HG03558 (cell line): ENCODE data around the gene CHST2.

Experiments
- ATAC-seq: cut with Tn5 transposase; IDR thresholded peaks from one replicate; pipeline ENCODE4 v1.9.1; 2021; ENCODE audit warnings: moderate number of reproducible peaks; ENCODE audit not compliant: unreplicated experiment; ENCODE audit errors: extremely low read depth

CHST2 gene

GRCh38 chr3:143128227-143128955, 8.8 kb downstream of the CHST2 start:
- ATAC-seq, result no peak

- ATAC-seq, result no peak
Observed at GRCh38 chr3:143132246-143132980, 12.8 kb downstream of the CHST2 start.

DNA sequence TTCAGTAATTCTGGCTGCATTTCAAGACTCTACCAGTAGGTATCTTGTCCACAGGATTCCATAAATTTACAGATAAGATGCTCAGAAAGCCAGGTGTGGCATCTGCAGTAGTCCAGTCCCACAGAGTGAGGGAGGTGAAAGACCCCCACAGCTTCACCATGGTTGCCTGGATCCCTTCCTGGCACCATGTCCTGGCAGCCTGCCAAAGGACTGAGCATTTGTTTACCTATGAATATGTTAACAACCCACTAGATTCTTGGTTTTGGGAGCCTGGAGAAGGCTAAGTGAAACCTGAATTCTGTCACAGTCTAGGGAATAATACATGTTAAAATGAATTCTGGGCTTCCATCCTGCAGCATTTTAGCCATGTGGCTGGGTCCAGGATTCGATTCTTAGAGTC, 14.9 kb downstream of the CHST2 start:
- no peak for ATAC-seq

- ATAC-seq, result no peak
Observed at GRCh38 chr3:143135150-143135549, 15.6 kb downstream of the CHST2 start.

DNA sequence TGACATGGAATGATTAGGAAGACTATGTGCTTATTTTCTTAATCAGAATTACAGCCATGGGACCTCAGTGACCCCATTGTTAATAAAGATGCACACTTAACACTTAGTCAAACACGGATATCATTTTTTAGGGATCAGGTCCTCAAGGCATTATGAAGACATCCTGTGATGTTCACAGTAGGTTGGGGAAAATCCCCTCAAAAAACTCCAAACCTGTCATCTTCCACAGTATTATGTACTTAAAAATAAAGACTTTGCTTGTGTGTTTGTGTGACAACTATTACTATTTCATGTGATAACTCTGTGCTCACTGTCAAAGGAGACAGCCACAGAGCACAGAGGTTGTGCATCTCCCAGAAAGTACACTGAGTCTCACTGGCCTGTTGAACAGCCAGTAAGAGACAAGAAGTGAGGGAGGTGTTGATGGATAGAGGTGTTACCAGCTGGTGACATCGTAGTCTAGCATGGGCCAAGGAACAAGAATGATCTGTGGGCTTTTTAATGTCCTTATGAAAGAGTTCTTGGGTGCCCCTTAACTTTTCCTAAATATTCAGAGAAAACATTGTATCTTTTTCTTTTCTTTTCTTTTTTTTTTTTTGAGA, 18.0 kb downstream of the CHST2 start:
- ATAC-seq, result no peak

DNA sequence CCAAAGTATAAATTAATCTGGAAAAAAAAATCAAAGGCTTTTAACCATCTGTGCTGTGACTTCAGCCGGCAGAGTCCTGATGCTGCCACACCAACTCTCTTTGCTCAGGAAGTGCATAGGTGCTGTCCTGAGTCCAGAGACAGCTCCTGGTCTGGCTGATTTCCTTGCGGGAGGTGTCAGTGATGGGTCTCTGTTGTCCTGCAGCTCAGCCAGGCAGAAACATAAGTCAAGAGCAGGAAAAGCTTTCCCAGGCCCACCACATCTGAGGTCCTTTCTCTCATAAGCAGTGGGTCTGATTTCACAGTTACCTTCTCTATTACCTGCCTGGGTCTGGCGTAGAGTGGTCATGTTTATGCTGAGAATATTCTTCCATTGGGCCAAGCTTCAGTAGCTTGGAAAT, 19.4 kb downstream of the CHST2 start:
- ATAC-seq, result no peak

- no peak for ATAC-seq
Observed at GRCh38 chr3:143139762-143140161, 20.2 kb downstream of the CHST2 start.

GRCh38 chr3:143140550-143140949, 21.0 kb downstream of the CHST2 start:
- no peak for ATAC-seq

DNA sequence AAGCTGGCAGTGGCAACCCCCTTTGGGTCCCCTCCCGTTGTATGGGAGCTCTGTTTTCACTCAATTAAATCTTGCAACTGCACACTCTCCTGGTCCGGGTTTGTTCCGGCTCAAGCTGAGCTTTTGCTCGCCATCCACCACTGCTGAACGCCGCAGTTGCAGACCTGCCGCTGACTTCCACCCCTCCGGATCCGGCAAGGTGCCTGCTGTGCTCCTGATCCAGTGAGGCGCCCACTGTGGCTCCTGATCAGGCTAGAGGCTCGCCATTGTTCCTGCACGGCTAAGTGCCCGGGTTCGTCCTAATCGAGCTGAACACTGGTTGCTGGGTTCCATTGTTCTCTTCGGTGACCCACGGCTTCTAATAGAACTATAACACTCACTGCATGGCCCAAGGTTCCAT, 22.8 kb downstream of the CHST2 start:
- no peak for ATAC-seq

GRCh38 chr3:143145906-143146305, 26.3 kb downstream of the CHST2 start:
- no peak for ATAC-seq

GRCh38 chr3:143146486-143147274, 27.1 kb downstream of the CHST2 start:
- ATAC-seq, result no peak

DNA sequence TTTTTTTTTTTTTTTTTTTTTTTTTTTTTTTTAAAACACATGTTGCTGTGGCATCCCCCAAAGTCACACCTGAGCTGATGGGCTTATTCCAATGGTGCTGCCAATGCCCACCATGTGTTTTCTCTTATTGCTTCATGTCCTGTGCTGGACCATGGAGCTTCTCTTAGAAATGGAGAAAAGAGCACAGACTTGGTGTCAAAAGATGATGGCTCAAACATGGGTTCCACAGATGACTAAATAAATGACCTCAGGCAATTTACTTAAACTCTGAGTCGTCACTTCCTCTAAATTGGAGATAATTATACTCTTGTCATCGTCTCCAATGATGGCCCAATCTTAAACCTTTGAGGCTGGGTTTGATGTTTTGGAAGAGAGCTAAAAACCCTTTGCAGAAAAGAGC, 28.1 kb downstream of the CHST2 start:
- ATAC-seq, result no peak

DNA sequence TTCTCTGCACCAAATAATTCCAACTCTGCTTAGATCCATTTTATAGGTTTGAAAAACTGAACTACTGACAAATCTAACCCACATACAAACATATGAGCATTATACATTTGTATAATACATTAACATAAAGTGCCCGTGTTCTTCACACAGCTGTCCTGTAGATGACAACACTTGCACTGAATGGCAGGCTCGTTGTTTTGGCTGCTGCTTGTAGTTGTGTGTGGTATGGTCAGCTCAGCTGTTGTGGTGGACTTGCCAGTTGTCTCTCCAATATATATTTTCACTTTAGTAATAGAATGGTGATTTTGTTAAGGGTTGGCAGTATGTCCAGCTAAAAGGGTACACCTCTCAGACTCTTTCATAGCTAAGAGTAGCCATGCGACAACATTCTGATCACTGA, 30.5 kb downstream of the CHST2 start:
- no peak for ATAC-seq

DNA sequence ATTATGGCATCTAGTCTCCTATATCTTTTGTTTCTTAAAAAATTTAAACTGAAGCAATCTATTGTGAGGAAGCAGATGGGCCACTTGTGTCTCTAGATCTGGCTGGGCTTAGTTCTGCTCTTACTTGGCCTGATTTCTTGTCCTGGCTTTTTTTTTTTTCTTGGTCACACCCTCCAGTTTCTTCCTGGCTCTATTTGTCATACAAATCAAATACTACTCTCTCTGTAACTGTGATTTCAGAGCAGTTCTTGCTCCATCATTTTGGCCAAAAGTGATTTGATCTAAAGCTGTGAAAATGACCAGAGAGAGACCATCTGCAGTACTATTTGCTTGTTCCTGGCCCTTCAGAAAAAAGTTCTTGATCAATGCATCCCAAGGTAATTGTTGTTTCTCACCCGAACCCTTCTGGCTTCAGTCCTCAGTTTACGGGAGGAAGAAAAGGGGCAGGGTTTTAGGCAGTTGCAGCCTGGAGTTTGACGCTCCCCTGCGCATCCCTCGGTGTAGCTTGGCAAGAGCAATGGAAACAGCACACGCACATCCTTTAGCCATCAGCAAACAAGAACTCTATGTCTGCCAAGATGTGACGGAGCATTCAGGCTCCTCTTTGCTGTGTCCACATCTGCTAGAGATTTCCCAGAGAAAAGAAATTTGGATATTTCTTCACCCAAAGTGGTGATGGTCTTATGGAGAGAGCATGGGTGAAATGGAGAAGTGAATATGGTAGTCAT, 31.6 kb downstream of the CHST2 start:
- ATAC-seq, result no peak

DNA sequence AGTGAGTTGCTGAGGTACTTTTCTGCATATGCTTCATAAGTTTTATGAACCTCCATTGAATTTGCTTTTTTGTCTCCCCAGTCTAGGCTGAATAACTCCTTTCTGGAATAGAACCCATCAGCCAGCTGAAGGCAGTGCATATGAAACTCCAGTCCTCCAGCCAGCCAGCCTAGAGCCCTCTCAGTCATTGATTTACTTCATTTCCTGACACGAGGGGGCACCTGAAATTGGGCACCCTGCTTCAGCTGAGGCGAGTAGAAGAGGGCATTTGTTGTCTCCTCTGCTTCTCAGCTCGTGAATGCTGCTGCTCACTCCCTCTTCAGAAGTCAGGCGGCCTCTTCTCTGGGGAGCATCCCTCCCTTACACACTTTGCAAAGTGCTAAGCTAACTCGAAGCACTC, 32.5 kb downstream of the CHST2 start:
- ATAC-seq, result no peak

GRCh38 chr3:143155756-143156155, 36.2 kb downstream of the CHST2 start:
- ATAC-seq, result no peak

DNA sequence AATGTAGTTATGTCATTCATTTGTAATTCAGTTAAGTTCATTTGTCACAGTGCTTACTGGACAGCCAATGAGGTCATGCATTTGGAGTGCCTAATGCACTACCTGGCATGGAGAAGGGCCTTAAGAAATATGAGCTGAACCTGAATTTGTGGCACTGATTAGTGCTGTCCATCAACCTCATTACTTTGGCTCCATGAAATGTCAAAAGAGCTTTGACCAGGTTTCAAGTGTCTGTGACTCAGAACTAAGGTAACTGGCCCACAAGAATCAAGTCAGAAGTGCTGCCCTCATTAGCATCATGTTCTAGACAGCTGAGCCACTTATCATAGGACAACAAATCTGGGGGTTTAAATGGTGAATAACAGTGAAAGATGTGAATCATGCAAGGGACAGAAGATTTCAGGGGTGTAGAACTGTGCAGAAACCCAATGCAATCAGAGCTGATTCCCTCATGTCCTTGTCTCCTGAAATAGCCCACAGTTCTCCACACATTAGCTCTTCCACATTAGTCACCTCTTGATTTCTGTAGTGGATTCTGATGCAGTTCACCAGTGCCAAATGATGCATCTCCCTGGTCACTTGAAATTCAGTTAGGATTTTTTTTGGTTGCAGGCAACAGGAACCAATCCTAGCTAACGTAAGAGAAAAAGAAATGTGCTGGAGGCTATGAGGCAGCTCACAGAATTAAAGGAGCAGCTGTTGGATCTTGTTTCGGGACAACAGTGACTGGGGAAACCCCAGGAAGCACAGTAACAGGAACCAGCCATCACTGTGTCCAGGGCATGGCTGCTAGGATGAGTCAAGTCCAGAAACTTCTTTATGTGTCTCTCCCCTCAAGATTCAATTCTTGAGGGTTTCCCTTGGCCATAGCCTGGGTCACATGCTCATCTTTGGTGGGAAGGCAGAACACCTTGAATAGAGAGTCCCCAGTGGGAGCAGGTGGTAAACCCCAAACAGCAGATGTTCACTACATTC, 38.7 kb downstream of the CHST2 start:
- peak; percentile 69 for ATAC-seq

GRCh38 chr3:143160437-143160836, 40.9 kb downstream of the CHST2 start:
- no peak for ATAC-seq

GRCh38 chr3:143163562-143164100, 44.1 kb downstream of the CHST2 start:
- ATAC-seq, result no peak
